SK-N-SH (cell line): ENCODE data around the gene NSF. TPM values are rescaled to one million over a fixed set of nuclear protein-coding genes. Genes with fewer than 3 reads are reported as not detected.

Experiments used
- CTCF ChIA-PET: fragments of 300-600, 350-600 bp; formaldehyde crosslinking; extraction: SDS; loops from one replicate; lab custom pipeline; 2021; lab: Yijun Ruan, JAX
- POLR2A ChIA-PET: fragments of 350-600 bp; sonication (Branson Sonifier 250); formaldehyde crosslinking; extraction: SDS; loops from one replicate; lab custom pipeline; 2020; ENCODE audit warnings: antibody characterized with exemption, inconsistent platforms; lab: Yijun Ruan, JAX
- DNase-seq: peaks from one replicate; pipeline ENCODE4 v3.0.0; 2012
- H2AFZ ChIP-seq: fragments of 200-600 bp; sonication (generic); 2 replicates; pipeline ENCODE4 v1.8.1; 2016; ENCODE audit warnings: antibody characterized with exemption, mild to moderate bottlenecking, low read depth
- H3F3A ChIP-seq: fragments of 200-600 bp; sonication (generic); replicated peaks from 2 replicates; pipeline ENCODE3; 2016; ENCODE audit warnings: antibody characterized with exemption, mild to moderate bottlenecking; ENCODE audit not compliant: insufficient read depth
- H3K27ac ChIP-seq, 2 experiments: fragments of 200-500 bp in 1 of 2; fragments of 200-600 bp in 1 of 2; sonication (Bioruptor generic) in 1 of 2; sonication (generic), shearing (Covaris generic) in 1 of 2; 2 replicates each; pipeline versions ENCODE4 v1.5.1 to v1.6.1; 2014 to 2016; ENCODE audit warnings: low read depth in 2 of 2, inconsistent platforms in 1 of 2, low read length in 1 of 2, mild to moderate bottlenecking in 1 of 2, mixed read lengths in 1 of 2
- H3K27me3 ChIP-seq: fragments of 200-600 bp; sonication (generic), shearing (Covaris generic); 2 replicates; pipeline ENCODE4 v1.6.1; 2016; ENCODE audit warnings: mixed run types; ENCODE audit not compliant: insufficient read depth
- H3K36me3 ChIP-seq, 2 experiments: fragments of 200-500 bp in 1 of 2; fragments of 200-600 bp in 1 of 2; sonication (Bioruptor generic) in 1 of 2; sonication (generic) in 1 of 2; replicated peaks in 1 of 2; 2 replicates each; pipeline versions ENCODE3 to v1.5.1; 2014 to 2016; ENCODE audit warnings: low read length in 1 of 2, mild to moderate bottlenecking in 1 of 2; ENCODE audit not compliant: insufficient read depth in 2 of 2, control insufficient read depth in 1 of 2
- H3K4me1 ChIP-seq, 2 experiments: fragments of 200-500 bp in 1 of 2; fragments of 200-600 bp in 1 of 2; sonication (Bioruptor generic) in 1 of 2; sonication (generic), shearing (Covaris generic) in 1 of 2; 2 replicates each; pipeline versions ENCODE4 v1.5.1 to v1.6.1; 2014 to 2016; ENCODE audit warnings: low read depth in 1 of 2, low read length in 1 of 2, mixed run types in 1 of 2; ENCODE audit not compliant: insufficient read depth in 2 of 2, control insufficient read depth in 1 of 2
- H3K4me2 ChIP-seq: fragments of 200-600 bp; sonication (generic), shearing (Covaris generic); 2 replicates; pipeline ENCODE4 v1.6.1; 2017; ENCODE audit warnings: mixed run types
- H3K4me3 ChIP-seq, 2 experiments: fragments of 200-500 bp in 1 of 2; fragments of 200-600 bp in 1 of 2; sonication (Bioruptor generic) in 1 of 2; sonication (generic), shearing (Covaris generic) in 1 of 2; 2 replicates each; pipeline versions ENCODE4 v1.5.1 to v1.8.1; 2014 to 2016; ENCODE audit warnings: low read depth in 2 of 2, inconsistent platforms in 1 of 2, low read length in 1 of 2, mild to moderate bottlenecking in 1 of 2, mixed read lengths in 1 of 2, moderate library complexity in 1 of 2
- H3K79me2 ChIP-seq: fragments of 200-600 bp; sonication (generic); 2 replicates; pipeline ENCODE4 v1.8.1; 2017; ENCODE audit warnings: mild to moderate bottlenecking; ENCODE audit not compliant: insufficient read depth
- H3K9ac ChIP-seq: fragments of 200-600 bp; sonication (generic); 2 replicates; pipeline ENCODE4 v1.6.1; 2017; ENCODE audit warnings: mixed run types
- H3K9me2 ChIP-seq: fragments of 200-600 bp; sonication (generic); 2 replicates; pipeline ENCODE4 v1.6.1; 2017; ENCODE audit warnings: mixed run types
- H3K9me3 ChIP-seq: fragments of 200-600 bp; sonication (generic); 2 replicates; pipeline ENCODE4 v1.6.1; 2017; ENCODE audit warnings: mixed run types, mild to moderate bottlenecking, moderate library complexity
- H4K20me1 ChIP-seq: fragments of 200-600 bp; sonication (generic); 2 replicates; pipeline ENCODE4 v1.6.1; 2017; ENCODE audit warnings: mild to moderate bottlenecking, mixed run types; ENCODE audit not compliant: insufficient read depth
- CHD2 ChIP-seq: fragments of 150-350 bp; IDR thresholded peaks from 2 replicates; pipeline ENCODE4 v1.6.1; 2018; ENCODE audit warnings: low read length; ENCODE audit not compliant: partially characterized antibody
- CTCF ChIP-seq: fragments of 200-600 bp; sonication (generic); IDR thresholded peaks from 2 replicates; pipeline ENCODE4 v1.6.1; 2017; ENCODE audit warnings: antibody characterized with exemption, mild to moderate bottlenecking, moderate library complexity
- EZH2phosphoT487 ChIP-seq: fragments of 200-600 bp; sonication (generic); IDR thresholded peaks from 2 replicates; pipeline ENCODE4 v1.6.1; 2017; ENCODE audit warnings: low read depth, mixed run types, mild to moderate bottlenecking, antibody characterized with exemption, moderate library complexity, borderline replicate concordance
- GATA2 ChIP-seq: sonication (generic); formaldehyde crosslinking; IDR thresholded peaks from 2 replicates; pipeline ENCODE4 v1.5.0; 2020; ENCODE audit warnings: mild to moderate bottlenecking, missing genetic modification reagents
- IRF3 ChIP-seq: fragments of 150-350 bp; IDR thresholded peaks from 2 replicates; pipeline ENCODE4 v1.6.1; 2016; ENCODE audit warnings: mild to moderate bottlenecking, low read depth, low read length
- JUND ChIP-seq: IDR thresholded peaks from 2 replicates; pipeline ENCODE4 v1.4.0; 2012
- MAX ChIP-seq: IDR thresholded peaks from 2 replicates; pipeline ENCODE4 v1.4.0; 2012; ENCODE audit warnings: low read depth
- NRF1 ChIP-seq: IDR thresholded peaks from 2 replicates; pipeline ENCODE4 v1.6.1; 2012; ENCODE audit warnings: low read depth, mild to moderate bottlenecking, low read length
- POLR2AphosphoS5 ChIP-seq: IDR thresholded peaks from 2 replicates; pipeline ENCODE4 v1.6.1; 2012; ENCODE audit warnings: low read depth, low read length
- RCOR1 ChIP-seq: fragments of 150-350 bp; IDR thresholded peaks from 2 replicates; pipeline ENCODE4 v1.6.1; 2017; ENCODE audit warnings: antibody characterized with exemption, low read length
- REST ChIP-seq: IDR thresholded peaks from 2 replicates; pipeline ENCODE4 v1.6.1; 2012; ENCODE audit warnings: mild to moderate bottlenecking, low read depth, low read length, moderate library complexity
- RFX5 ChIP-seq: IDR thresholded peaks from 2 replicates; pipeline ENCODE4 v1.6.1; 2012; ENCODE audit warnings: mild to moderate bottlenecking, improper control_type of control experiment, low read length
- SMC3 ChIP-seq: IDR thresholded peaks from 2 replicates; pipeline ENCODE4 v1.6.1; 2012; ENCODE audit warnings: low read depth, low read length, improper control_type of control experiment
- TCF12 ChIP-seq: IDR thresholded peaks from 2 replicates; pipeline ENCODE4 v1.4.0; 2012
- USF2 ChIP-seq: fragments of 150-350 bp; IDR thresholded peaks from 2 replicates; pipeline ENCODE4 v1.6.1; 2017; ENCODE audit warnings: antibody characterized with exemption, low read length, low read depth, borderline replicate concordance
- ZBTB33 ChIP-seq: IDR thresholded peaks from 2 replicates; pipeline ENCODE4 v1.4.0; 2012; ENCODE audit warnings: low read depth, borderline replicate concordance
- WGBS: methylation state at CpG from one replicate; pipeline ENCODE4 v1.1.6; 2017; ENCODE audit warnings: low lambda C conversion rate; 5-methylcytosine and 5-hydroxymethylcytosine counted together
- polyA plus RNA-seq, 3 experiments: library from polyadenylated mRNA; depleted of rRNA; stranded (reverse); fragments of >200 nt; gene quantifications; 2 replicates each; pipeline ENCODE4 v1.2.3, GENCODE V29; 2012

NSF gene
- polyA plus RNA-seq, 1 of the 3 experiments (the other 2 are of a cell fraction): 31.4 TPM

GRCh38 chr17:46796524-46796923, 206.1 kb downstream of the NSF start:
- DNase-seq: no peak
- Histone ChIP-seq H4K20me1 (no peaks in the 10 kb centered on the region), H3K27ac (no peak overlapping the region), H3K4me1 (no peaks in the 10 kb centered on the region), H3K79me2 (no peaks in the 10 kb centered on the region), H3F3A (no peaks in the 10 kb centered on the region), H3K36me3 (no peaks in the 10 kb centered on the region), H3K9ac (no peak overlapping the region), H3K27me3 (peaks cover 16% of the 10 kb centered on the region; the same call in 1 of the 2 replicates), H3K9me3 (no peaks in the 10 kb centered on the region), H3K4me3 (no peak overlapping the region), H3K4me2 (no peak overlapping the region), H3K9me2 (no peaks in the 10 kb centered on the region), H2AFZ (no peak overlapping the region)
- 79% methylated on average over 6 of the region's 7 CpGs for WGBS
- no peak for TF ChIP-seq EZH2phosphoT487
- TF ChIP-seq JUND: no peak
- no peak for TF ChIP-seq POLR2AphosphoS5
- TF ChIP-seq CTCF: no peak
- TF ChIP-seq USF2: no peak
- TF ChIP-seq GATA2 (CRISPR knock-in tag): no peak
- TF ChIP-seq MAX: no peak
- no peak for TF ChIP-seq TCF12
- TF ChIP-seq RFX5: no peak
- no peak for TF ChIP-seq NRF1
- TF ChIP-seq SMC3: no peak
- no peak for TF ChIP-seq ZBTB33
- TF ChIP-seq CHD2: no peak
- no peak for TF ChIP-seq IRF3
- TF ChIP-seq REST: no peak
- no peak for TF ChIP-seq RCOR1
- ChIA-PET POLR2A (no interaction called here), CTCF (interaction anchor here (1.6 to 2.9 kb wide), 4 partner anchors 9 to 45 kb away, joined by 5 to 11 read pairs (median 8); no protein-coding TSS in a partner anchor)
